ENCODE results near the gene NOL4L. TPM values are rescaled to one million over a fixed set of nuclear protein-coding genes. Genes with fewer than 3 reads are reported as not detected.

NOL4L gene
- total RNA-seq, 1 experiment from 2014 or later = 41.8 TPM

DNA sequence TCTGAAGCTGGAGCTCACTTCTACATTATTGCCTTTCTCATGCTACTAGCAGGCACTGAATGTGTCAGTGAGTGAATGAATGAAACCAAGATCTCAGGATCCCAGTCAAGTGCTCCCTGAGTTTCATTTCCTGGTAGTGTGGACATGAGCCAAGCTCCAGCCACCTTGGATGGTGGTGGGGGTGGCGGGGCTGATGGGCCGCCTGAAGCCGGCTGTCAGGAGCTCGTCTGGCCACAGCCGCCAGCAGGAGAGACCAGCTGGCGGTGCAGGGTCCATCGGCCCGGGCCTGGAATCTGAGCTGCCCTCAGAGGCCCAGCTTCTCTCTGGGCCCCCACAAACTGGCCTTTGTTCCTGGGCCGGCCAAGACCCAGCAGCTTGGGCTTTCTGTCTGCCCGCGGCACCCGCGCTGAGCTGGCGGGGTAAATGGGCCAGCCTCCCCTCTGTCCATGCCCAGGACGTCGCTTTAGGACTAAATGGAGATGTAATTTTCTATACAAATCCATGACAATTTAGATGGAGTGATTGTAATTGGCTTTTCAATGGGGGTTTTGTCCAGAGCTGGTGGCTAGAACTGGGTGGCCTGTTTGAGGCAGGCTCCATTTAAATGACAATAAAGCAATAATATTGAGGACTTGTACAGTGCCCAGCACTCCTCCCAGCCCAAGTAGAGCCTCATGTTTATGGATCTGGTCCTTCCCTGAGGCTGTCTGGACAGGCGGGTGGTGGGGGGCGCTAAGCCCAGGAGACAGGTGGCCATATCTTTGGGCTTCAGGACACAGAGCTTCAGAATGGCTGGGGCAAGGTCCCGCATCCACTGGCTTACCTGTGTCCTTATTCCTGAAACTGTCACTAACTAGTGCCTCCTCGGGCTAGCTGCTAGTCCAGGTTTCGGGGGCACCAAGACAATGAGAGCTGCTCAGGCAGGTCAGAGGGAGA, 43.5 kb downstream of the NOL4L start:
- DNase-seq (ENCODE audit: low spot score) = no peak

DNA sequence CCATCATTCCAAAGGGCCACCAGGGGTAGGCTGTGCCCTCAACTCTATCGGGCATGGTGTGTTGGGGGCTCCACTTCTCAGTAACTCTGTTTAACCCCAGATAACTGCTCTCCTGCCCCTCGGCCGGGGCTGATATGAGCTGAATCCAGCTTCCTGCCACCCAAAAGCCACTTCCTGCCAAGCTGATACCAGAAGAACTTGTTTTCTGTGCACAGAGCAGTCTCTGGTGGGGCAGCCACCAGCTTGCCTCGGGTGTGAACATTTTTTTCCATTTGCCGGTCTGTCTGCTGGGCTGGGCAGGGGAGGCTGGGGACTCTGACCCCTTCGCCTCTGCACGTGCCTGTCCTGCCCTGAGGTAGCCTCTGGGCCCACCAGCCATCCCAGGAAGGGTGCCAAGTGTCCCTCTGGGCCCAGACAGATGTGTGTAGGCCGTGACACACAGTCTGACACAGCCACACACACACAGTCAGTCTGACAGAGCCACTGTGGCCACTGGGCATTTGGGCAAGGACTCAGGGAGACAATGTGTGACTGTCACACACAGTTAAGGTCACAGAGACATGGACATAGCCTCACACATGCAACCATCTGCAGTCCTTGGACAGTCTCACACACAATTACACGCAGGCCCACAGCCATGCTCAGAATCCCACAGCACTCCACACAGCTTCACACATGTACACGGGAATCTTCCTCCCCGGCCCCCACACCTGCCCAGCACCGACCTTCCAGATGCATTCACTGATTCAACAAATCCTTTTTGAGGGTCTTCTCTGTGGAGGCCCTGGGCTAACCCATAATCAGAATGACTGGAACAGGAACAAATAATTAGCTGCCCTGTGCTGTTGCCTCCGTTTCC, 45.1 kb downstream of the NOL4L start:
- DNase-seq (ENCODE audit: low spot score) = peak; percentile 52

DNA sequence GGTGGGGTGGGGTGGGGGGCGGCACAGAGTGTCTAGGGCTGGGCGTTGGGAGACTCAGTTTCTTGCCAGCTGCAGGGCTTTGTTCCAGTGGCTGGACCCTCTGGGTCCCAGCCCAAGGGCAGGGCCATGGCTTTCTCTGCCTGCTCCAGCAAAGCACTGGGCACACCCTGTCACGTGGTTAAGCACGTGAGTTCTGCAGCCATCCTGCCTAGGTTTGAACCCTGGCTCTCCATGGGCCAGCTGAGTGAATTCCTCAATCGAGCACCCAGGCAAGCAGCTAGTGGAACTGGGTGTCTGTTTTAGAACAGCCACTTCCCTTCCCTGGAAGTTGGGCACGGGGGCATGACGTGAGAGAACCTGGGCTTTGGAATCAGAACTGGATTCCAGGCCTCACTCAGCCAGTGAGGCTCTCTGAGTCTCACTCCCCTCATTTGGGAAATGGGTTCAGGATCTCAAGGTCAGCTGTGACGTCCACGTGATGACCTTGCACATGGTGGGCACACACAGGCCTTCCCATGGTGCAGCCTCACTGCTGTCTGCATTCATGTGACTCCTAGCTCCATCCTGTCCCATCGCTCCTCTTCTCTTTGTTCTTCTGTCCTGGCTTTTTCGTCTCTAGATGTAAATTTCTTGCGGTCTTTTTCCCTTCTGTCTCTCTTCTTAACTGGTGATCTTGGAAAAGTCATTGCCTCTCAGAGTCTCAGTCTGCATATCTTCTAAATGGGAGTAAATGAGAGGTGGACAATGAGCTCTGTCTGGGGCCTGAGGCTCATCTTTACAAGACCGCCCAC, 45.9 kb downstream of the NOL4L start:
- no peak for DNase-seq (ENCODE audit: low spot score)

DNA sequence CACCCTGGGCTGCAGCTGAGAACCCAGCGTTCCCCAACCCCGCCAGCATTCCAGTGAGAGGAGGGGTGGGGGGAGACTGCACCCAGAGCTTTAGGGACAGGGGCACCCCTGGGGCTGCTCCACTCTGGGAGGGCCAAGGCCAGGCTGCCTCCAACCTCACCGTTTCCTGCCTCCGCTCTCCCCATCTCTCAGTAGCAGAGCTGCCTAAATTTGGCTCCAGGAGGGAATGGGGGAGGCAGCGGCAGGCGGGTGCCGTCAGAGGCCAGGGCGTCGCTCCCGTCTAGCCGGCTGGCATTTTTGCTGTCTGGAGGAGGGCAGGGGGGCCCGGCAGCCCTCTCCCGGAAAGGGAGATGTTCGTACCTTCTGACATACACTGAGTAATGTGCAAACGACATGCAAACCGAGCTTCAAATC, 46.6 kb downstream of the NOL4L start:
- no peak for DNase-seq (ENCODE audit: low spot score)

DNA sequence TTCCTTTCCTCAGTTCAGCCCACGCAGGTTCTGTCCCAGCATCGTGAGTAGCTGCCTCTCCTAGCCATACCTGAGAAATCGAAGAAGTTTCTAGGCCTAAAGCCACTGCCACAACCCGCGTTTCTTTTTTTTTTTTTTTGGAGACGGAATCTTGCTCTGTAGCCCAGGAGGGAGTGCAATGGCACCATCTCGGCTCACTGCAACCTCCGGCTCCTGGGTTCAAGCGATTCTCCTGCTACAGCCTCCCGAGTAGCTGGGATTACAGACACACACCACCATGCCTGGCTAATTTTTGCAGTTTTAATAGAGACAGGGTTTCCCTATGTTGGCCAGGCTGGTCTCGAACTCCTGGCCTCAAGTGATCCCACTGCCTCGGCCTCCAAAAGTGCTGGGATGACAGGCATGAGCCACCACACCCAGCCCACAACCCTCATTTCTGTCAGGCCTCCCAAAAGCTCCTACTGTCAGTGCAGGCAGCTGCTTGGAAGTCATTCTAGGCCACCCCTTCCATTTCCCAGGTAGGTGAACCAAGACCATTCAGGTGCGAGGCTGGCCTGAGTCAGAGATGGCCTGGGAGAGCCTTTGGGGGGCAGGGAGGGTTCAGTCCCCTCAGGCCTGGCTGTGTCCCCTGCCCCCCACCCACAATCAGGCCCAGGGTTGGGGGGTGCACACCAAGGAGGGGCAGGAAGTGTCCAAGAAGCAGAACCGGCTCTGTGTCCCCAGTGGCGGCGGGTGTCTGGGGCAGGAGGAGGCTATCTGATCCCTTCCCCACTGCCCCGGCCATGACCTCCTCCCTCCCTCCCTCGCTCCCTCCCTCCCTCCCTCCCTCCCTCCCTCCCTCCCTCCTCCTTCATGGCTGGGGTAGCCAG, 47.2 kb downstream of the NOL4L start:
- peak; percentile 38 for DNase-seq (ENCODE audit: low spot score)

DNA sequence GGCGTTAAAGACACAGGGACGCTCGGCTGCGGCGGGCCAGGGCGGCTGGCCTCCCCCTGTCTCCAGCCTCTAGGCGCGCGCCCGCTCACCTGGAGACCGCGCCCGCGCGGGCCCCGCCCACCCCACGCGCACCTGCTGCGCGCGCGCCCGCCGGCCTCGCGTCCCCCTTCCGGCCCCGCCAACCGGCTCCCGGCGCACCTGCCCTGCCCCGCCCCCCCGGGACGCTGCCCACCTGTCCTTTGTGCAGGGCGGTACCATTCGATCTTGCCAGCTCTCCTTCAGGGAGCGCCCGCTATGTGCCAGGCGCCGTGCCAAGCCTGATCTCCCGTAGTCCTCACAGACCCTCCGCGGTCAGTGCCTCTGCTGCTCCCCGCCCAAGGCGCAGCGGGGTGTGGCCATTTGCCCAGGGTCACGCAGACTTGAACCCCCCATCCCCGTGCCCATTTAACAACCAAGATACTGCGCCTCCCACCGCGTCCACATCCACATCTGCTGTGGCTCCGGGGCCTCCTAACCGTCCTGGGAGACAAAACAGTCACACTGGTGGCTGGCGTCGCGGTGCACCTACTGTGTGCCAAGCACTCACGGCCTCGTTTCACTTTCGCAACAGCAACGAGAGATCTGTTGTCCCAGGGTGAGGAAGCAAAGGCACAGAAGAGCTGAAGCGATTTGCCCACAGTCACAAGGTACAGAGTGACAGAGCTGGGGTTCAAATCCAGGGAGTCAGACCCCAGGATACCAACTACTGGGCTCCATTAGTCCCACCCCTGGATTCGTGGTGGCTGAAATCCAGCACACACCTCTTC, 48.1 kb downstream of the NOL4L start:
- peak; percentile 78 for DNase-seq (ENCODE audit: low spot score)

DNA sequence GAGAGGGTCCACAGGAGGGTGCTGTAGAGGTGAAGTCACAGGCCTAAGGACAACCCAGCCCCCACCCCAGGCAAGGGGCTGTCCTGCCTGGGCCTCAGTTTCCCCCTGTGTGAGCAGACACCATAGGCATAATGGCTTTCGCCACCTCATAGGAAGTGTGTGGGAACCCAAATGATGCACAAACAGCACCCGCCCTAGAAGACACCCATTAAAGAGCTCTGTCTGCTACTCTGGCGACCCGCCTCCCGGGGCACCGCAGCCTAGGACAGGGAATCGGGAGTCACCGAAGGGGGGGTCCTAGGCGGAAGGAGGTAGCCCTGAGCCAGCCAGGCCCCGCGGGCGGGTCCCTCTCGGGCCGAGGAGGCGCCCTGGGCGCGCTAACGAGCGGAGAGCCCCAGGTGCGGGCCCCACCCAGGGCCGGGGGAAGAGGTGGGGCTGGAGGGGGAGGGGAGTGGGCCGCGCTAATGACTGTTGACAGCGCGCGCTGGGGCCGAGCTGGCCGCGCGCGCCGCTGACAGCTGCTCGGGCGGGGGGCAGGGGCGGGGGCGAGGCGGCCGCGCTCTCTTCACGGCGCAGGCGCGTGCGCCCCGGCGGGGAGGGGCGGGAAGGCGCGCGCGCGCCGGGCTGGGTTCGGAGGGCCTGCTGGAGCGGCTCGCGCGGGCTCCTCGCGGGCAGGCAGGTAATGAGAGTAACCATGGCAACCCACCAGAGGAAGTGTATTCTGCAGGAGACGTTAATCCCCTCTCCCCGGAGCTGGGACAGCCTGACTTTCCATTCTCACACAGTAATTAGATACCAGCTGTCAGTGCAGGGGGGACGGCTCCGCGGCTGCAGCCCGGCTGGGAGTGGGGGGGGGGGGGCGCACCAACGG, 48.9 kb downstream of the NOL4L start:
- peak; percentile 62 for DNase-seq (ENCODE audit: low spot score)

DNA sequence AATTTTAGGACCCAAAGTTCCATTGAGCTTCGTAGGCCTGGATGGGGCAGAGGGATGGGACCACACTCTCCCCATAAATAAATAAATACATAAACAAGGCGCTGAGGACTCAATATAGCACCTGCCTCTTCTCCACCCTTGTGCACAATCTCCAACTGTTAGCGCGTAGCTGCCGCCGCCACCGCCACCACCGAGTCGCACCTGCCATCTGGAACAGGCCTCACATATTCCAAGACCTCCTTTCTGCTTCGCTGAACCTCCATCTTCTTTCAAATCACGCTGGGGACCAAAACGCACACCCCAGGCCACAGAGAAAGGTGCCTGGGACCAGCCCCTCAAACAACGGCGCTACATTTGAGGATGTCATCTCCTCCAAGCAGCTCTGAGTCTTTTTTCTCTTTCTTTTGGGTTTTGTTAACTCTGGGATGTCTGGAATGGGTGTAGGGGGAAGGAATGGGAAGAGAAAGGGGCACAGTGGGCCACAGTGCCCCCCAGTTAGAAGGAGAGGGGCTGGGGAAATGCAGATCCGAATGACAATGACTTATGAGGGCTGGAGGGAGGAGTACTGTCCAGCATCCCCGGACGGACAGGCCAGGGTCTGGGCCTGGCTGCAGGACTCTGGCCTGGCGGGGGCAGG, 49.7 kb downstream of the NOL4L start:
- no peak for DNase-seq (ENCODE audit: low spot score)

DNA sequence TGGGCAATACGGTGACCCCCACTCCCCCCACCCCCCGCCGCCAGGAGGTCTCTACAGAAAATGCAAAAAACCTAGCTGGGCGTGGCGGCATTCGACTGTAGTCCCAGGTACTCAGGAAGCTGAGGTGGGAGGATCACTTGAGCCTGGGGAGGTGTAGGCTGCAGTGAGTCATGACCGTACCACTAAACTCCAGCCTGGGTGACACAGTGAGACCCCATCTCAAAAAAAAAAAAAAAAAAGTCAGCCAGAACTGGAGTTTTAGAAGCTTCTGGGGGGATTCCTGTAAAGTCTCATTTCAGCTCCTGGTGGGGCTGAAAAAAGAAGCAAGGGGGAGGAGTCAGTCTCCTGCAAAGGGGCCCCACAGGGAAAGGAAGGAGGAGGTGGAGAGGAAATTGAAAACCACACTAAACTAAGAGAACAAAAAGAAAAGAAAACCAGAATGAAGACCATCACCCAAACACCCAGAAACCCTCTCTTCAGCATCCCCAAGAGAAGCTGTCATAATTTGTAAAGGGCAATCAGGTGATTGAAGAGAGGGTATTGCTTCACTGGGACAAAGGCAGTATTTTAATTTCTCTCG, 50.4 kb downstream of the NOL4L start:
- DNase-seq (ENCODE audit: low spot score) = no peak

DNA sequence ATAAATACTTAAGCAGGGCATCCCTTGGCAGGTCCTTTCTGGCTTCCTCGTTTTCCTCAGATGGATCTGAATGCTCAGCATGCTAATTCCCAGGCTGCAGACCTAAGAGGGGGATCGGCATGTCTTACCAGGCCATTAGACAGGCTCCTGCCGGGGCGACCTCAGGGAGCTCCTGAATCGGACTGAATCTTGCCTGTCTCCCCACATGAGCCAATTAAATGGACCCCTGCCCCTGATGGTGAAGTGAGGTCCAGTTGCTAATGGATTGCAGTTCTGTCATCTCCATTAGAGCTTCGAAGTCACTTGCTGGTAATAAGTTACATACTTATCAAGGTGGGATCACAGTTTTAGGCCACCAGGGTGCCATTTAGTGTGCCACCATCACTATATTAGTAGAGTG, 51.4 kb downstream of the NOL4L start:
- DNase-seq (ENCODE audit: low spot score) = no peak

DNA sequence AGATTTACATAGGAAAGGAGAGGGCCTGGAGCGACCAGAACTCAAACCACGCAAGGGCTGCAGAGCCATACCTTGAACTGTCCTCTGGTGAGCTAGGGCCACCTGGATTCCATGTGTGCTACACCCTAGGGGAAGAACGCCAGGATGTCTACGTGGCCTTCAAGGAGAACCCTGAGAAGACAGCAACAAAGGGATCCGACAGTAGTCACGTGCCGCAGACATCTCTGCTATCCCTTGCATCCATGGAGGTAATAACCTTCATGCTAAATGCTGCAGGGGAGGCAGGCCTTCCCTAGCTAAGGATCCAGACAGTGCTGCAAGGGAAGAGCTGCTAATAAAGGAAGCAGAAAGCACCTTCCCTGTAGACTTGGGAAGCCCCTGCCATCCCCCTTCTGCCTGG, 52.9 kb downstream of the NOL4L start:
- no peak for DNase-seq (ENCODE audit: low spot score)

DNA sequence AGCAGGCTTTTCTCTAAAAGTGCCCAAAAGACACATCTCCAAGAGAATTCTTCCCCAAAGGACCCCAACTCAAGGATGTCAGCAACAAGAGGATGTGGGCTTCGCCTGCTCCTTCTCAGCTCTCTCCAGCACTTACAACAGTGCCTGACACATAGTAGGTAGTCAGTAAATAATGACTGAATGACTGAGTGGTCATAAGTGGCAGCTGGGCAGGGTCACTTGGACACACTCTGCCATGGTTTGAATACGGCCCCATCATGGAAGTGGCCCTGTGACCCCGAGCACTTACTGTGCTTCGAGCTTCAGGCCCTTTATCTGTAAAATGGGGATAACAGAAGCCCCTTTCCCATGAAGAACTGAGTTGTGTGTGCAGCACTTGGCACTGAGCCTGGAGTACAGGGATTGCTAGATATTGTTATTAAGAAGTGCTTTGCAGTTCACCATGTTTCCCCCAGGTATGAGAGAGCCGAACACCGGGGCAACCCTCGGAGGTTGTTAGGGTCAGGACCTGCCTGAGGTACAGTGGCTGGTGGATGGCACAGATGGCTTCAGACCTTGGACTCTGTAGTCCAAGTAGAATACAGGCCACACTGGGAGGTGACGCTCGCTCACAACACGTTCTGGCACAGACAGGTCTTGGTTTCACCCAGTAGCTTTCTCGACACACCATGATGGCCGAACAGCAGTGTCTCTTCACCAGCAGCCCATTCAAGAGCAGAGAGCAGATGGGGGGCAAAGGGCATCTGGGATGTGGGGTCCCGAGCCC, 56.0 kb downstream of the NOL4L start:
- DNase-seq (ENCODE audit: low spot score) = no peak

DNA sequence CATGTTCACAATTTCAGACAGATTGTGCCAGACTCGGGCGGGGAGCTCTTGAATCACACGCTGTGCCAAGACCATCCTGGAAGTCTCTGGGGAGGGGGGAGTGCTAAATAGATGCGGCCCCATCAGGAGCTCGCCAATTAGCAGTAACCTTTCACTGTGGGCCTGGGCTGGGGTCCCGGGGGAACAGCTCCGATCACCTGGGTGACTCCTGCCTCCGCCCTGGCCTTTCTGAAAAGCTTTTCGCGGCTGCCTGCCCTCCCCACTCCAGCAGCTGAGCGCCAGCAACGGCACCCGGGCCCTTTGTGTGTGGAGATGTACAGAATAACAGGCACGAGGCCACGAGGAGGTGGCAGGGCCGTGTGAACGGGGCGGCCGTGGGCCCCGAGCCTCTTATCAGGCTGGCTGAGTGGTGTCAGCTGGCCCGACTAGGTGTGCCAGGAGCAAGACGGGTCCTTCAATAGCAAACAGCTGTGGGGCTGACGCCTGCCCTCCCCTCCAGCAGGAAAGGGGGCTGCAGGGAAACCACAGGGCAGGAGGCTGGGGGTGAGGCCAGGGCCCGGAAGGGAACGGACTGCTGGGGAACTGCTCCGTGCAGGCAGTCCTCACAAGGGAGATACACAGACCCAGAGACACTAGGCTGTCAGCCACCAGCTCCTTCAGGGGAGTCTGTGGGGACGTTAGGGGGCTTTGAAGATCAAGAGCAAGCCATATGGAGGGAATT, 56.8 kb downstream of the NOL4L start:
- DNase-seq (ENCODE audit: low spot score) = no peak

DNA sequence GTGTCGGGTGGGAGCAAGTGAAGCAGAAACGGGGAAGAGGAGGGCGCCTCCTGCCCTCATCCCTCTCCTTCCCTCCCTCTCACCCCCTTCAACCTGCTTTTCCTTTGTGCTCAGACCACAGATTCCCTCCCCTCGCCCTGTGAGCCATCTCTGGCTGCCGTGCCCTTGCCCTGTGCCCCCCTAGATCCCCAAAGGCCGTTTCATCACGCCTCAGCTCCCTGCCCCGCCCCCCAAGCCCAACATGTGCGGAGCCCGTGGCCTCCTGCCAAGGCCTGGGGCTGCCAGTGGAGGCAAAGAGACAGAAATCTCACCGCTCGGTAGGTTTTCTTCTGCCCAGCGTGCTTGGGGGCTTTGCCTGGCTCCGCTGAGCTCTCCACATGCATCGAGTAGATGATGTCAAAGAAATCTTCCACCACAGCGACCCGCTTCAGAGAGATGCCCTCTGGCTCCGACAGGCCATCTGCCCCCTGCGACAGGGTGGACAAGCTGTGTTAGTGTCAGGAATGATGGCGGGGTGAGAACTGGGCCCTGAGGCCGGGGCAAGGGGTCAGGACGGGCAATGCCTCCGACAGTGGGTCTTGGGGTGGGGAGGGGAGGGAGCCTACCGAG, 57.6 kb downstream of the NOL4L start:
- no peak for DNase-seq (ENCODE audit: low spot score)

DNA sequence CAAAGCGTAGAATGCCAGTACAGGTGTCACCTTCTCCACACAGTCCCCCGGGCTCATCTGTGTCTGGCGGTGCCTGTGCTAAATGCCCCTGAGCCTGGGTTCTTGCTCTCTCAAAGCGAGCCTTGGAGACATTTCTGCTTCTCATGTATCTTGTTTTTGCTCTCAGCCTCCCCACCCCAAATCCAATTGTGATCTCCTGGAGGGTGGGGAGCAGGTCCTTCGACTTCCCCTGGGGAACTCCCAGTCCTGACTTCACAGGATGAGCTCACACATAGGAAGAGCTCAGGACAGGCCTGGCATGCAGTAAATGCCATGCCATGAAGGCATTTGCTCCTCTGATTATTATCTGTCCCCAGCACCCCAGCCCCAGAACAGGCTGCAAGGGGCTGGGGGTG, 58.1 kb downstream of the NOL4L start:
- DNase-seq (ENCODE audit: low spot score) = no peak

DNA sequence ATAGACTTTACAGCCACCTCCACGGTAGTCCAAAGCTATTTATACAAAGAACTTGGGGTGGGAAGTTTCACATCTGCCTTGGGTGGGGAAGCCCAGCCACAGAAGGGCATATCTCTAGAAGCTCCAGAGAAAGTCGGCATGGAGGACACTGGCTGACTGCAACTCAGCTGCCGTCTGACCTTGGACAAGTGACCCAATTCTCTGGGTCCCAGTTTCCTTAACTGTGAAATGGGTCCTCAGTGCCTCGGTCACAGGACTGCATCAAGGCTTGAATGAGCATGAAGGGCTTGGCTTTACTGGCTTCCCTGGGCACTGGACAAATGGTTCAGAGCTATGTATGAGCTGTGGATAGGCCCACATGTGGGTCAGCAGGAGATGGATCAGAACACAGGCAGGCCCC, 58.6 kb downstream of the NOL4L start:
- no peak for DNase-seq (ENCODE audit: low spot score)
